Mucosa of descending colon (tissue), 3 donors: ENCODE measurements around the gene FBLN2. TPM values are rescaled to one million over a fixed set of nuclear protein-coding genes. Genes with fewer than 3 reads are reported as not detected.
A peak's percentile ranks its signal among the peaks of the same experiment; 100 is the strongest.

Experiments
- ATAC-seq: fragments of 200-7000 bp; cut with Tn5 transposase; one replicate; pipeline ENCODE4 v1.9.1; 2020; ENCODE audit warnings: mild to moderate bottlenecking, moderate library complexity
- DNase-seq, 3 donors: peaks; one replicate each; pipeline ENCODE4 v3.0.0-alpha.2; 2020
- H3K36me3 ChIP-seq: fragments of 200-600 bp; one replicate; pipeline ENCODE4 v1.8.0; 2021; ENCODE audit warnings: low read depth, mild to moderate bottlenecking
- H3K4me1 ChIP-seq: fragments of 200-600 bp; one replicate; pipeline ENCODE4 v1.8.0; 2021; ENCODE audit warnings: low read depth, mild to moderate bottlenecking
- H3K4me3 ChIP-seq: fragments of 200-600 bp; one replicate; pipeline ENCODE4 v1.8.0; 2021; ENCODE audit warnings: mild to moderate bottlenecking
- H3K9me3 ChIP-seq: fragments of 200-600 bp; one replicate; pipeline ENCODE4 v1.8.0; 2021; ENCODE audit warnings: mild to moderate bottlenecking
- CTCF ChIP-seq: fragments of 200-600 bp; IDR thresholded peaks from one replicate; pipeline ENCODE4 v1.8.0; 2022; ENCODE audit warnings: antibody characterized with exemption, mild to moderate bottlenecking
- intact Hi-C, 2 donors: fragments of 100-400 bp; cut with DNase I in 1 of 2; cut with micrococcal nuclease in 1 of 2; formaldehyde crosslinking; loops; one replicate each; pipeline versions ENCODE4 v1.11.0 to v1.11.1; 2022; cut with DNase I, micrococcal nuclease
- total RNA-seq, 3 donors: library from RNA; stranded (reverse); fragmentation: NEBNext Ultra II Directional in 2 of 3; extraction: Animal tissue kit (Norgen Biotek cat#: 25700) in 2 of 3; gene quantifications; one replicate each; pipeline versions ENCODE4 v1.2.1 to v1.2.4, GENCODE V29; 2021 to 2023
- donor health status: DM: no; HTN: no; CAD: no; lungs with moderate emphysema.
- donor health status: DM: no; HTN: no; CAD: no.
- donor health status: DM: no; HTN: yes; CAD: no.

Gene FBLN2
- total RNA-seq, 3 donors from 2014 or later, result 10.2 to 48.9 (median 30.5) TPM

- Histone ChIP-seq H3K36me3 (no peaks in the 10 kb centered on the region), H3K4me1 (no peaks in the 10 kb centered on the region), H3K4me3 (no peak overlapping the region), H3K9me3 (no peaks in the 10 kb centered on the region)
- intact Hi-C loops, result no loop called here
- no peak for TF ChIP-seq CTCF
- ATAC-seq (no peak), DNase-seq (peak in 2 of 3 donors; percentile 15 to 31)
Measured at GRCh38 chr3:13506680-13507079, 42.2 kb upstream of the FBLN2 start.

GRCh38 chr3:13507247-13507569 is 41.7 kb upstream of the FBLN2 start:
- intact Hi-C loops, result no loop called here
- TF ChIP-seq CTCF, result no peak
- DNase-seq, result no peak
- Histone ChIP-seq H3K4me3 (no peak overlapping the region), H3K36me3 (no peaks in the 10 kb centered on the region), H3K9me3 (no peaks in the 10 kb centered on the region), H3K4me1 (no peaks in the 10 kb centered on the region)
- no peak for ATAC-seq

GRCh38 chr3:13507570-13508339 is 41.2 kb upstream of the FBLN2 start:
- H3K9me3 ChIP-seq, result no peaks in the 10 kb centered on the region
- TF ChIP-seq CTCF, result no peak
- ATAC-seq (no peak), DNase-seq (peak in 2 of 3 donors; percentile 32 to 41)
- H3K4me3 ChIP-seq, result no peak overlapping the region
- H3K4me1 ChIP-seq, result no peaks in the 10 kb centered on the region
- no peaks in the 10 kb centered on the region for H3K36me3 ChIP-seq
- intact Hi-C loops, result no loop called here

- intact Hi-C loops, result no loop called here
- no peak for DNase-seq
- H3K4me1 ChIP-seq, result no peaks in the 10 kb centered on the region
- no peaks in the 10 kb centered on the region for H3K9me3 ChIP-seq
- H3K36me3 ChIP-seq, result no peaks in the 10 kb centered on the region
- no peak for ATAC-seq
- TF ChIP-seq CTCF, result no peak
- H3K4me3 ChIP-seq, result no peak overlapping the region
Measured at GRCh38 chr3:13508496-13508895, 40.4 kb upstream of the FBLN2 start.

GRCh38 chr3:13509059-13509815 is 39.7 kb upstream of the FBLN2 start:
- intact Hi-C loops, result no loop called here
- H3K4me1 ChIP-seq, result no peaks in the 10 kb centered on the region
- H3K9me3 ChIP-seq, result no peaks in the 10 kb centered on the region
- ATAC-seq (no peak), DNase-seq (no peak)
- no peak overlapping the region for H3K4me3 ChIP-seq
- no peaks in the 10 kb centered on the region for H3K36me3 ChIP-seq
- no peak for TF ChIP-seq CTCF
